Measurements from ENCODE around the gene COBLL1.

COBLL1 gene

DNA sequence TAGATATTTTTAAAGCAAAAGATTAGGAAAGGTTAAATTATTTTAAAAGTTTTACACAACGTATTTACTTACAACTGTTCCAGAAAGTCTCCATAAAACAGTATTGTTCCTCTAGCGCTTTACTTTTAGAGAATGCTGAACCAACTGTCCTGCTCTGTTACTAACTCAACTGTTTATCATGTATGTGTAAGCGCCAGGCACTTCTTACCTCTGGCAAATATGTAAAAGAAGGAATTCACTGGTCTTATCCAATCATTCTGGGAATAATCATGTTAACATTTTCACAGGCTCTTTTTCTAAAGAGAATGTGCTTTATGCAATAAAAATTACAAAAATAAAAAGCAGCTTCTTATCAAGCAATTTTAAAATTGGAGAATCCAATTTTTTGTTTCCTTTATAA lies 68.0 kb downstream of the COBLL1 start:
- Histone ChIP-seq H3K4me3 (ENCODE audit: low read depth in 1 of 2, low read length in 2 of 2) (no peak overlapping the region), H3K27me3 (ENCODE audit: control insufficient read depth in 1 of 2, insufficient read depth in 2 of 2, low read length in 2 of 2) (no peaks in the 10 kb centered on the region), H3K9me3 (ENCODE audit: control insufficient read depth in 1 of 2, low read length in 2 of 2) (no peaks in the 10 kb centered on the region), H3K36me3 (ENCODE audit: control insufficient read depth in 1 of 2, insufficient read depth in 2 of 2, low read length in 2 of 2) (no peaks in the 10 kb centered on the region), H3K27ac (ENCODE audit: low read depth, low read length) (no peak overlapping the region), H3K4me1 (ENCODE audit: control insufficient read depth in 1 of 2, insufficient read depth in 2 of 2, low read length in 2 of 2) (no peaks in the 10 kb centered on the region), H3K9ac (ENCODE audit: low read depth in 1 of 2, low read length in 2 of 2) (no peak overlapping the region)

DNA sequence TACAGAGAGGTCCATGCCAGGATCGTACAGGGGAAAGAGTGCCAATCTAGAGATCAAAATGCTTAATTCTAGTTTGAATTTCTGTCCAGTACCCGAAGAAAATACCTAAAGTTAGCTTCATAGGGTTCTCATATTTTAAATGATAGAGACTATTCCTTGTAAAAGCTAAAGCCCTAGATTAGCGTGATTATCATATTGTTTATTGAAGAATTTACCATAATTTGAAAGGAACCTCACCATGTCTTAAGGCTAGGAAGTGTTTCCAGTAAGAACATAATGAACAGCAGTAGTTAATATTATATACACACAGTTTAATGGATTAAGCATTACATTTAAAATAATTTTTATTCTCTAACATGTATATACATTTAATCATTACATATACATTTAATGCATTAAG lies 68.5 kb downstream of the COBLL1 start:
- H3K4me1 ChIP-seq (ENCODE audit: control insufficient read depth in 1 of 2, insufficient read depth in 2 of 2, low read length in 2 of 2): no peaks in the 10 kb centered on the region
- H3K27me3 ChIP-seq (ENCODE audit: control insufficient read depth in 1 of 2, insufficient read depth in 2 of 2, low read length in 2 of 2): no peaks in the 10 kb centered on the region
- no peak overlapping the region for H3K4me3 ChIP-seq (ENCODE audit: low read depth in 1 of 2, low read length in 2 of 2)
- H3K27ac ChIP-seq (ENCODE audit: low read depth, low read length): no peak overlapping the region
- no peaks in the 10 kb centered on the region for H3K36me3 ChIP-seq (ENCODE audit: control insufficient read depth in 1 of 2, insufficient read depth in 2 of 2, low read length in 2 of 2)
- no peaks in the 10 kb centered on the region for H3K9me3 ChIP-seq (ENCODE audit: control insufficient read depth in 1 of 2, low read length in 2 of 2)
- H3K9ac ChIP-seq (ENCODE audit: low read depth in 1 of 2, low read length in 2 of 2): no peak overlapping the region

DNA sequence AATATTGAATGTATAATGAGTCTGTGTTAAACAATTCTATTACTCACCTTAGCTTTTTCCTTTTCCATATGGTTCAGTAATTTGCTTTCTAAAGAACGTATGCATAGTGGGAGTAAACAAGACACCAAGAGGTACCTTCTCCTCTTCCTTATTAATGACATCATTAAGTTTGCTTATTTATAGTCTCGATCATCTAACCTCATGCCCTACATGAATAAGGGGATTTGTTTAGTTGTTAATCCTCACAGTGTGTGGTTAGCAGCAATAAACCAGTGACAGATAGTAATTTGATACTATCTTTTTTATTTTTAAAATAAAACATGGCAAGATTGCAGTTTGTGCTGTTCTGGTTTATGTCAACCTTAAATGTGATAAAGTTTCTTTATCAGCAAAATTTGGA lies 69.7 kb downstream of the COBLL1 start:
- no peak overlapping the region for H3K9ac ChIP-seq (ENCODE audit: low read depth in 1 of 2, low read length in 2 of 2)
- H3K36me3 ChIP-seq (ENCODE audit: control insufficient read depth in 1 of 2, insufficient read depth in 2 of 2, low read length in 2 of 2): no peaks in the 10 kb centered on the region
- no peaks in the 10 kb centered on the region for H3K4me1 ChIP-seq (ENCODE audit: control insufficient read depth in 1 of 2, insufficient read depth in 2 of 2, low read length in 2 of 2)
- no peak overlapping the region for H3K4me3 ChIP-seq (ENCODE audit: low read depth in 1 of 2, low read length in 2 of 2)
- H3K27me3 ChIP-seq (ENCODE audit: control insufficient read depth in 1 of 2, insufficient read depth in 2 of 2, low read length in 2 of 2): no peaks in the 10 kb centered on the region
- no peak overlapping the region for H3K27ac ChIP-seq (ENCODE audit: low read depth, low read length)
- H3K9me3 ChIP-seq (ENCODE audit: control insufficient read depth in 1 of 2, low read length in 2 of 2): no peaks in the 10 kb centered on the region

DNA sequence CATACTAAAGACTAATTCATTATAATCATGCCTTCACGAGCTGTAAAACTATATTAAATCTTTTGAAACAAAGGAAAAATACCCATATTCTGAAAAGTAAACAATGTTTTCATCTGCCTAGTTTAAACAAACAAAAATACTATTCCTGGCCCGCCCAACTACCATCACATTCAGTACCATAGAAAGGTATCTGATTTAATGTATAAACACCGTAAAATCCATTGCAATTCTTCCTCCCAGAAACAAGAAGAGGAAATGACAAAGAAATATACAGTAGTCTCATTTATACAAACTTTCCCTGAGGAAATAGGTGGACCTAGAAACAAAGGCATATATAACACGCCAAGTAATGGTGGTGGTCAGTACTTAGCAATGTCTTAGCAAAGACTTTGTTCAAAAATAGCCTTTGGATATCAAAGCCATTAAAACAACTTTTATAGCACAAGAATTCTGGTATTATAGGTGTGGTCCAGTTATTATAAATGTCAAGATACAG lies 71.2 kb downstream of the COBLL1 start:
- Histone ChIP-seq H3K4me3 (ENCODE audit: low read depth in 1 of 2, low read length in 2 of 2) (no peak overlapping the region), H3K36me3 (ENCODE audit: control insufficient read depth in 1 of 2, insufficient read depth in 2 of 2, low read length in 2 of 2) (no peaks in the 10 kb centered on the region), H3K27ac (ENCODE audit: low read depth, low read length) (no peak overlapping the region), H3K9me3 (ENCODE audit: control insufficient read depth in 1 of 2, low read length in 2 of 2) (no peaks in the 10 kb centered on the region), H3K27me3 (ENCODE audit: control insufficient read depth in 1 of 2, insufficient read depth in 2 of 2, low read length in 2 of 2) (no peaks in the 10 kb centered on the region), H3K9ac (ENCODE audit: low read depth in 1 of 2, low read length in 2 of 2) (no peak overlapping the region), H3K4me1 (ENCODE audit: control insufficient read depth in 1 of 2, insufficient read depth in 2 of 2, low read length in 2 of 2) (no peaks in the 10 kb centered on the region)

DNA sequence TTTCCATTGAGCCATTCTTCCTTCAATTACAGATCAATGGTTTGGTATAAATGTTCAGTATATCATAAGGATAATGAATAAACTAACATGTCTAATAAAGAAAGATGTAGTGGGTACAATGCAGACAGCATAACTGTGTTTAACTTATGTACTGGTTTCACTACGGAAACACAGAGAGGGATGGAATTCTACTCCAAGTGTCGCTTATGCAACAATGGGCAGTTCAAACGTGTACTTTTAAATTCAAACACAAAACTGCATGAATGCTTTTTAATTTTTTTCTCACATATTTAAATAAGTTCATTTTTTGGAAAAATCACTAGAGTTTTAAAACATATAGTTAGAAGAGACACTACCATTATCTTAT lies 74.7 kb downstream of the COBLL1 start:
- H3K9ac ChIP-seq (ENCODE audit: low read depth in 1 of 2, low read length in 2 of 2): no peak overlapping the region
- H3K4me1 ChIP-seq (ENCODE audit: control insufficient read depth in 1 of 2, insufficient read depth in 2 of 2, low read length in 2 of 2): peaks cover 0 to 5% of the 10 kb centered on the region in 2 donors
- no peak overlapping the region for H3K4me3 ChIP-seq (ENCODE audit: low read depth in 1 of 2, low read length in 2 of 2)
- no peaks in the 10 kb centered on the region for H3K9me3 ChIP-seq (ENCODE audit: control insufficient read depth in 1 of 2, low read length in 2 of 2)
- H3K27ac ChIP-seq (ENCODE audit: low read depth, low read length): no peak overlapping the region
- no peaks in the 10 kb centered on the region for H3K27me3 ChIP-seq (ENCODE audit: control insufficient read depth in 1 of 2, insufficient read depth in 2 of 2, low read length in 2 of 2)
- H3K36me3 ChIP-seq (ENCODE audit: control insufficient read depth in 1 of 2, insufficient read depth in 2 of 2, low read length in 2 of 2): no peaks in the 10 kb centered on the region

DNA sequence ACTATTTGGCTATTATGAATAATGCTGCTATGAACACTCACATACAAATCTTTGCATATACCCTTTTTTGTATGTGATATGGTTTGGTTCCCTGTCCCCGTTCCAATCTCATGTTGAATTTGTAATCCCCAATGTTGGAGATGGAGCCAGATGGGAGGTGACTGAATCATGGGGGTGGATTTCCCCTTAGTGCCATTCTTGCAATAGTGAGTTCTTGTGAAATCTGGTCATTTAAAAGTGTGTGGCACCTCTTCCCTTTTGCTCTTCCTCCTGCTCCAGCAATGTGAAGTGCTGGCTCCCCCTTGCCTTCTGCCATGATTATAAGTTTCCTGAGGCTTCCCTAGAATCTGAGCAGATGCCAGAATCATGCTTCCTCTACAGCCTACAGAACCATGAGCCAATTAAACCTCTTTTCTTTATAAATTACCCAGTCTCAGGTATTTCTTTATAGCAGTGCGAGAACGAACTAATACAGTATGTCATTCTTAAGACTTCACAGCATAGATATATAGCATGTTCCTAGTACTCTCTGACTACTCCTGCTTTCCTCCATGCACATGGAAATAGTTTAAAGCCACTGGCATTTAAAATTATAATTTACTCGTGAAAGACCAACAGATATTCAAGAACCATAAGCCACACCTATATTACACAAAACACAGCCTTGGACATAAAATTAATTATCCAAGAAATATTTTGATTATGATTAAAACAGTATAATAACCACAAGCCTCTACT lies 75.2 kb downstream of the COBLL1 start:
- peaks cover 0 to 8% of the 10 kb centered on the region in 2 donors for H3K4me1 ChIP-seq (ENCODE audit: control insufficient read depth in 1 of 2, insufficient read depth in 2 of 2, low read length in 2 of 2)
- no peak overlapping the region for H3K9ac ChIP-seq (ENCODE audit: low read depth in 1 of 2, low read length in 2 of 2)
- H3K36me3 ChIP-seq (ENCODE audit: control insufficient read depth in 1 of 2, insufficient read depth in 2 of 2, low read length in 2 of 2): no peaks in the 10 kb centered on the region
- no peaks in the 10 kb centered on the region for H3K9me3 ChIP-seq (ENCODE audit: control insufficient read depth in 1 of 2, low read length in 2 of 2)
- no peaks in the 10 kb centered on the region for H3K27me3 ChIP-seq (ENCODE audit: control insufficient read depth in 1 of 2, insufficient read depth in 2 of 2, low read length in 2 of 2)
- no peak overlapping the region for H3K4me3 ChIP-seq (ENCODE audit: low read depth in 1 of 2, low read length in 2 of 2)
- no peak overlapping the region for H3K27ac ChIP-seq (ENCODE audit: low read depth, low read length)

DNA sequence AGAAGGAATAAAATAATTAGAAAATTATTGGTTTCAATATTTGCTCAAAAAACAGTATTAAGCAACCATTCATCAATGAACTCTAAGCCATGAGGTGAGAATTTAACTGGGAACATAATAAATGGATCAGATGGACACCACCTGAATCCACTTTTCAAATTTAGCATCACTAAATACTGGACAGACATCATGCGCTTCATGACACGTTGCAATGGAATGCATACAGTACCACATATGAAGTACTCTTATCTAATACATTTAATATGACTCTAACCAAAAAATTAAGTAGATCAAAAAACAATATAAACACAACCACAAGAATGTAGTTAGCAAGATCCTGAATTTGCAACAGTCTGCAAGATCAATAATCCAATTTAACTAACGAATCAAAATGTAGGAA lies 76.6 kb downstream of the COBLL1 start:
- H3K9me3 ChIP-seq (ENCODE audit: control insufficient read depth in 1 of 2, low read length in 2 of 2): no peaks in the 10 kb centered on the region
- no peaks in the 10 kb centered on the region for H3K27me3 ChIP-seq (ENCODE audit: control insufficient read depth in 1 of 2, insufficient read depth in 2 of 2, low read length in 2 of 2)
- no peak overlapping the region for H3K4me3 ChIP-seq (ENCODE audit: low read depth in 1 of 2, low read length in 2 of 2)
- H3K27ac ChIP-seq (ENCODE audit: low read depth, low read length): no peak overlapping the region
- H3K36me3 ChIP-seq (ENCODE audit: control insufficient read depth in 1 of 2, insufficient read depth in 2 of 2, low read length in 2 of 2): no peaks in the 10 kb centered on the region
- peaks cover 0 to 8% of the 10 kb centered on the region in 2 donors for H3K4me1 ChIP-seq (ENCODE audit: control insufficient read depth in 1 of 2, insufficient read depth in 2 of 2, low read length in 2 of 2)
- H3K9ac ChIP-seq (ENCODE audit: low read depth in 1 of 2, low read length in 2 of 2): no peak overlapping the region

DNA sequence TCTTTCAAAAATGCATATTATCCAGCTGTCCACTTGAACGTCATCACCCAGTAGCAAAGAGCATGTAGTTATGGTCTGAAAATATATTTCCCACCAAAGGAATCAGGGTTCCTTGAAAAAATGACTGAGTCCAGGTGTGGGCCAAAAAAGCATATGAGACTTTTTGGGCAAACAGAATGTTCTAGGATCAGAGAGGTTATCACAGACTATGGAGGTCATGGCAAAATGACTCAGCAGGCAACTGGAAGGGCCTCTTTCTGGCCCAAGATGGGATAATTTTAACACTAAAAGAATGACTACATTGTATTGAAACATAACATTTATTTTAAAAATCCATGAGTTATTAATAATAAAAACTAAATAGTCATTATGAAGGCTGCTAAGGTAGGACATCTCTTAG lies 77.1 kb downstream of the COBLL1 start:
- Histone ChIP-seq H3K4me3 (ENCODE audit: low read depth in 1 of 2, low read length in 2 of 2) (no peak overlapping the region), H3K36me3 (ENCODE audit: control insufficient read depth in 1 of 2, insufficient read depth in 2 of 2, low read length in 2 of 2) (no peaks in the 10 kb centered on the region), H3K9me3 (ENCODE audit: control insufficient read depth in 1 of 2, low read length in 2 of 2) (no peaks in the 10 kb centered on the region), H3K27me3 (ENCODE audit: control insufficient read depth in 1 of 2, insufficient read depth in 2 of 2, low read length in 2 of 2) (no peaks in the 10 kb centered on the region), H3K9ac (ENCODE audit: low read depth in 1 of 2, low read length in 2 of 2) (no peak overlapping the region), H3K4me1 (ENCODE audit: control insufficient read depth in 1 of 2, insufficient read depth in 2 of 2, low read length in 2 of 2) (peaks cover 0 to 8% of the 10 kb centered on the region in 2 donors), H3K27ac (ENCODE audit: low read depth, low read length) (no peak overlapping the region)

DNA sequence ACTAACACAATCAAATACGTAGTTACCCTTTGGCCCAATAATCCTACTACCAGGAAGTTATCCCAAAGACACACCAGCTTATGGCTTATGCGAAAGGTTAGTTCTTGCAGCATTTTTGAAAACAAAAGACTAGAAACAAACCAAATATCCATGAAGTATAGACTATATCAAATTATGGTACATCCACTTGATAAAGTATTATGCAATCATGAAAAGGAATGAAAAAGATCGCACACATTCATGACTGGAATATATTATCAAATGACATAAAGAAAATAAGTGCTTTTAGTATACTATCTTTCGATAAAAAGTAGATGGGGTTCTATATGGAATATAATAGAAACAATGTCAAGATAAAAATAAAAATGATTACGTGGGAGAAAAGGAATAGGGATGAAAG lies 78.2 kb downstream of the COBLL1 start:
- Histone ChIP-seq H3K36me3 (ENCODE audit: control insufficient read depth in 1 of 2, insufficient read depth in 2 of 2, low read length in 2 of 2) (no peaks in the 10 kb centered on the region), H3K27me3 (ENCODE audit: control insufficient read depth in 1 of 2, insufficient read depth in 2 of 2, low read length in 2 of 2) (no peaks in the 10 kb centered on the region)

DNA sequence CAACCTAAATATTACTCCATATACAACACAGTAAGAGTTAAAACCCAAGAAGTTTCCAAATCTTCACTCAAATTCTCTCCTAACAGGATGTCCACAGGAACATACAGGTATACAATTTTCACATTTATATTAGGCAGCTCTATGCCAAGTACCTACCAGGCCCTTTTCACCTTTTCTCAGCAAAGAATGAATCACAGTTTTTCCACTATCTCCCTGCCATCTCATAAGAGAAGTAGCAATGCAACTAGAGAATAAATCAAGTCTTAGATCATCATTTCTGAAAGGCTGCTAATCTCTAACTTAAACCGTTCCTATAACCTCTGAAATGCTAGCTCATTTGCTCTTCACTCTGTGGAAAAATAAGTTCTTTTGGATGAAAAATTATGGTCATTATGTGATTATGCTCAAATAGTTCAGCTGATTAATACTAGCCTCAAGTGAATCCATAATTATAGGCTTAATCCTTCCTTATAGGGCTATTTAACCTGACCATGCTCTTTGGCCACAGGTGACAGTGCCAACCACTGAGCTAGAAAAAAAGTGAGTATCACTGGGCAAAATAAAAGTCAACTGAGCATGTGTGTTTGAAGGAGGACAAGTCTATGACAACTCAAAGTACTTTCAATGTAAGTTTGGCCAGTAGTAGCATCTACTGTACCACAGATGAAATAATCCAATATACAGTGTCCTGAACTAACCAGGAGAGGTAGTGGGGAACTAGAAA lies 79.7 kb downstream of the COBLL1 start:
- Histone ChIP-seq H3K27me3 (ENCODE audit: control insufficient read depth in 1 of 2, insufficient read depth in 2 of 2, low read length in 2 of 2) (no peaks in the 10 kb centered on the region), H3K36me3 (ENCODE audit: control insufficient read depth in 1 of 2, insufficient read depth in 2 of 2, low read length in 2 of 2) (no peaks in the 10 kb centered on the region), H3K9me3 (ENCODE audit: control insufficient read depth in 1 of 2, low read length in 2 of 2) (no peaks in the 10 kb centered on the region), H3K9ac (ENCODE audit: low read depth in 1 of 2, low read length in 2 of 2) (no peak overlapping the region), H3K27ac (ENCODE audit: low read depth, low read length) (no peak overlapping the region), H3K4me3 (ENCODE audit: low read depth in 1 of 2, low read length in 2 of 2) (no peak overlapping the region), H3K4me1 (ENCODE audit: control insufficient read depth in 1 of 2, insufficient read depth in 2 of 2, low read length in 2 of 2) (peaks cover 0 to 8% of the 10 kb centered on the region in 2 donors)

More for the DNA sequence above, 78.2 kb downstream of the COBLL1 start:
- H3K9ac ChIP-seq (ENCODE audit: low read depth in 1 of 2, low read length in 2 of 2): no peak overlapping the region
- H3K9me3 ChIP-seq (ENCODE audit: control insufficient read depth in 1 of 2, low read length in 2 of 2): no peaks in the 10 kb centered on the region
- peaks cover 0 to 8% of the 10 kb centered on the region in 2 donors for H3K4me1 ChIP-seq (ENCODE audit: control insufficient read depth in 1 of 2, insufficient read depth in 2 of 2, low read length in 2 of 2)
- no peak overlapping the region for H3K4me3 ChIP-seq (ENCODE audit: low read depth in 1 of 2, low read length in 2 of 2)
- no peak overlapping the region for H3K27ac ChIP-seq (ENCODE audit: low read depth, low read length)
